ENCODE results near the gene ZSCAN25.

GRCh38 chr7:99679400-99680191, 62.9 kb downstream of the ZSCAN25 start, which contains the start of gene CYP3A5:
- TF ChIP-seq CTCF (IDR thresholded peaks at IDR 0.05) (no peak), POLR2A (IDR thresholded peaks at IDR 0.05) (no peak)

Data from testis (tissue), 2 donors.